ENCODE measurements around the gene EVC. TPM values are rescaled to one million over a fixed set of nuclear protein-coding genes. Genes with fewer than 3 reads are reported as not detected.

EVC gene
- total RNA-seq, 1 donor: 69.1 TPM

- Histone ChIP-seq H3K27ac (ENCODE audit: low read depth, low read length) (peak overlapping the region; percentile 89), H3K9me3 (ENCODE audit: low read depth, low read length) (no peaks in the 10 kb centered on the region), H2AFZ (ENCODE audit: low read length) (no peak overlapping the region), H3K4me3 (ENCODE audit: insufficient read depth, low read length) (no peak overlapping the region), H3K4me2 (ENCODE audit: insufficient read depth, low read length) (no peak overlapping the region), H4K20me1 (ENCODE audit: insufficient read depth, low read length) (peaks cover 3% of the 10 kb centered on the region), H3K27me3 (ENCODE audit: insufficient read depth, low read length) (no peaks in the 10 kb centered on the region), H3K36me3 (ENCODE audit: insufficient read depth, low read length) (peaks cover 72% of the 10 kb centered on the region), H3K4me1 (ENCODE audit: insufficient read depth, low read length) (peaks cover 63% of the 10 kb centered on the region), H3K79me2 (ENCODE audit: insufficient read depth, low read length) (peaks cover 3% of the 10 kb centered on the region)
- TF ChIP-seq CTCF (IDR thresholded peaks at IDR 0.05; ENCODE audit: extremely low read depth, low read depth, low read length): no peak
- no peak for DNase-seq (ENCODE audit: insufficient read length, low spot score, missing footprints)
Observed at GRCh38 chr4:5754529-5754881, 43.5 kb downstream of the EVC start.

- no peak for DNase-seq (ENCODE audit: insufficient read length, low spot score, missing footprints)
- H3K9me3 ChIP-seq (ENCODE audit: low read depth, low read length): no peaks in the 10 kb centered on the region
Observed at GRCh38 chr4:5755161-5755560, 44.2 kb downstream of the EVC start.

GRCh38 chr4:5755679-5756078, 44.7 kb downstream of the EVC start:
- Histone ChIP-seq H3K79me2 (ENCODE audit: insufficient read depth, low read length) (peaks cover 7% of the 10 kb centered on the region), H3K36me3 (ENCODE audit: insufficient read depth, low read length) (peaks cover 67% of the 10 kb centered on the region), H3K4me3 (ENCODE audit: insufficient read depth, low read length) (no peak overlapping the region), H3K27me3 (ENCODE audit: insufficient read depth, low read length) (no peaks in the 10 kb centered on the region), H3K27ac (ENCODE audit: low read depth, low read length) (no peak overlapping the region), H3K4me1 (ENCODE audit: insufficient read depth, low read length) (peaks cover 53% of the 10 kb centered on the region), H2AFZ (ENCODE audit: low read length) (no peak overlapping the region), H3K4me2 (ENCODE audit: insufficient read depth, low read length) (no peak overlapping the region), H3K9me3 (ENCODE audit: low read depth, low read length) (no peaks in the 10 kb centered on the region), H4K20me1 (ENCODE audit: insufficient read depth, low read length) (peaks cover 3% of the 10 kb centered on the region)
- DNase-seq (ENCODE audit: insufficient read length, low spot score, missing footprints): no peak
- TF ChIP-seq CTCF (IDR thresholded peaks at IDR 0.05; ENCODE audit: extremely low read depth, low read depth, low read length): no peak

More at GRCh38 chr4:5755161-5755560, 44.2 kb downstream of the EVC start:
- H3K4me1 ChIP-seq (ENCODE audit: insufficient read depth, low read length): peaks cover 59% of the 10 kb centered on the region
- H3K27ac ChIP-seq (ENCODE audit: low read depth, low read length): no peak overlapping the region
- H3K4me2 ChIP-seq (ENCODE audit: insufficient read depth, low read length): no peak overlapping the region
- peaks cover 7% of the 10 kb centered on the region for H3K79me2 ChIP-seq (ENCODE audit: insufficient read depth, low read length)
- H3K36me3 ChIP-seq (ENCODE audit: insufficient read depth, low read length): peaks cover 72% of the 10 kb centered on the region
- TF ChIP-seq CTCF (IDR thresholded peaks at IDR 0.05; ENCODE audit: extremely low read depth, low read depth, low read length): no peak
- no peak overlapping the region for H3K4me3 ChIP-seq (ENCODE audit: insufficient read depth, low read length)
- H2AFZ ChIP-seq (ENCODE audit: low read length): no peak overlapping the region
- H3K27me3 ChIP-seq (ENCODE audit: insufficient read depth, low read length): no peaks in the 10 kb centered on the region
- H4K20me1 ChIP-seq (ENCODE audit: insufficient read depth, low read length): peaks cover 3% of the 10 kb centered on the region

GRCh38 chr4:5756271-5756670, 45.3 kb downstream of the EVC start:
- no peak for TF ChIP-seq CTCF (IDR thresholded peaks at IDR 0.05; ENCODE audit: extremely low read depth, low read depth, low read length)
- peaks cover 48% of the 10 kb centered on the region for H3K4me1 ChIP-seq (ENCODE audit: insufficient read depth, low read length)
- no peak overlapping the region for H3K4me3 ChIP-seq (ENCODE audit: insufficient read depth, low read length)

More at GRCh38 chr4:5756271-5756670, 45.3 kb downstream of the EVC start:
- Histone ChIP-seq H3K9me3 (ENCODE audit: low read depth, low read length) (no peaks in the 10 kb centered on the region), H2AFZ (ENCODE audit: low read length) (no peak overlapping the region), H4K20me1 (ENCODE audit: insufficient read depth, low read length) (peaks cover 3% of the 10 kb centered on the region), H3K27ac (ENCODE audit: low read depth, low read length) (peak overlapping the region; percentile 88), H3K27me3 (ENCODE audit: insufficient read depth, low read length) (no peaks in the 10 kb centered on the region), H3K4me2 (ENCODE audit: insufficient read depth, low read length) (no peak overlapping the region), H3K36me3 (ENCODE audit: insufficient read depth, low read length) (peaks cover 64% of the 10 kb centered on the region), H3K79me2 (ENCODE audit: insufficient read depth, low read length) (peaks cover 12% of the 10 kb centered on the region)
- DNase-seq (ENCODE audit: insufficient read length, low spot score, missing footprints): no peak
